Mesothelial cell of epicardium (in vitro differentiated cells): ENCODE measurements around the gene CHORDC1. TPM values are rescaled to one million over a fixed set of nuclear protein-coding genes. Genes with fewer than 3 reads are reported as not detected.
"Not testable (repeated sequence)": the region's sequence is repeated elsewhere in the genome, so short reads cannot be mapped to it uniquely, and the experiment has no call there.

Experiments used
- DNase-seq, 2 experiments: peaks; one replicate each; pipeline ENCODE4 v3.0.0; 2021; ENCODE audit warnings: low spot score in 2 of 2; ENCODE audit not compliant: unreplicated experiment in 2 of 2
- H3K27ac Mint-ChIP-seq: 2 replicates; pipeline ENCODE4 v1.8.0; 2021; ENCODE audit warnings: mixed read lengths
- H3K27me3 Mint-ChIP-seq: 2 replicates; pipeline ENCODE4 v1.8.0; 2021; ENCODE audit warnings: low read depth, mixed read lengths
- H3K36me3 Mint-ChIP-seq: 2 replicates; pipeline ENCODE4 v1.8.0; 2021; ENCODE audit warnings: mixed read lengths
- H3K4me1 Mint-ChIP-seq: 2 replicates; pipeline ENCODE4 v1.8.0; 2021; ENCODE audit warnings: mixed read lengths
- H3K4me3 Mint-ChIP-seq: 2 replicates; pipeline ENCODE4 v1.8.0; 2021; ENCODE audit warnings: mild to moderate bottlenecking, moderate library complexity, mixed read lengths
- H3K9me3 Mint-ChIP-seq: 2 replicates; pipeline ENCODE4 v1.8.0; 2021; ENCODE audit warnings: mixed read lengths
- total RNA-seq: library from RNA; stranded (reverse); gene quantifications from 3 replicates; pipeline ENCODE4 v1.2.1, GENCODE V29; 2021
- TF ChIP-seq, protein P1 (sequence below): fragments of 200-600 bp; sonication (generic); IDR thresholded peaks from one replicate; pipeline ENCODE4 v1.5.0; 2021; ENCODE audit warnings: antibody characterized with exemption; ENCODE audit not compliant: unreplicated experiment

The CHORDC1 gene
- total RNA-seq, 1 donor from 2014 or later, result 44.9 TPM

DNA sequence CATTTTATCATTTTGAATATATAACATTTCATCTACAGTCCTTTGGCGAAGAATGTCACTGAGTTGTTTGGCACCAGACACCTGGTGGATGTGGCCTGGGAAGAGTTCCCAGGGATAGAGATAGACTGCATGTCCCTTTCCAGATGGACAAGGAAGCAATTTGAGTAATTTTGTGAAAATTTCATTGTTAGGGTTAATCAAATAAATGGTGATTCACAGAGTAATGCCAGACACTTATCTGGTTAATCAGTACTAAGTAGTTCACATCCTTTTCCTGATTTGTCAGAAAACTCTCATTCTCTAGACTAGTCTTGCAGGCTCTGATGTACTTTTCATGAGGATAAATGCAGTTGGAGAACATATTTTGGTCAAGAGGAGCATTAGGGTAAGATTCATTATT, 46.8 kb downstream of the CHORDC1 start:
- TF ChIP-seq, protein P1, sequence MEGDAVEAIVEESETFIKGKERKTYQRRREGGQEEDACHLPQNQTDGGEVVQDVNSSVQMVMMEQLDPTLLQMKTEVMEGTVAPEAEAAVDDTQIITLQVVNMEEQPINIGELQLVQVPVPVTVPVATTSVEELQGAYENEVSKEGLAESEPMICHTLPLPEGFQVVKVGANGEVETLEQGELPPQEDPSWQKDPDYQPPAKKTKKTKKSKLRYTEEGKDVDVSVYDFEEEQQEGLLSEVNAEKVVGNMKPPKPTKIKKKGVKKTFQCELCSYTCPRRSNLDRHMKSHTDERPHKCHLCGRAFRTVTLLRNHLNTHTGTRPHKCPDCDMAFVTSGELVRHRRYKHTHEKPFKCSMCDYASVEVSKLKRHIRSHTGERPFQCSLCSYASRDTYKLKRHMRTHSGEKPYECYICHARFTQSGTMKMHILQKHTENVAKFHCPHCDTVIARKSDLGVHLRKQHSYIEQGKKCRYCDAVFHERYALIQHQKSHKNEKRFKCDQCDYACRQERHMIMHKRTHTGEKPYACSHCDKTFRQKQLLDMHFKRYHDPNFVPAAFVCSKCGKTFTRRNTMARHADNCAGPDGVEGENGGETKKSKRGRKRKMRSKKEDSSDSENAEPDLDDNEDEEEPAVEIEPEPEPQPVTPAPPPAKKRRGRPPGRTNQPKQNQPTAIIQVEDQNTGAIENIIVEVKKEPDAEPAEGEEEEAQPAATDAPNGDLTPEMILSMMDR, result no peak

DNA sequence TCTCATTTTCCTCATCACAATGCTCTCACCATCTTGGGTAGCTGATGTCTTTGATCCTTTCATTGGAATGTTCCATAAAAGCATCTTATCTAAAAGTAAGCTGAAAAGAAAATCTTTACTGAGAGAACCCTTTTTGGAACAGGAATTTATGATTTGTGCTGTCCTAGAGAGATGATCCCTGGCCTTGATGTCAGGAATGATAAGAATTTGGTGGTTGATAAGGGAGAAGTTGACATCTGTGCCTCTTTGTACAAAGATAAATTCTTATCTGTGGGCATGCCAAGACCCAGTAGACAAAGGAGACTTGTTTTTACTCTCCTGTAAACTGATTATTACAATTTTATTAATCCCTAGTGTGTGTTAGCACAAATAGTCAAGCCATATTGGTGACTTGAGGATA, 51.5 kb downstream of the CHORDC1 start:
- Mint-ChIP-seq H3K27ac (peak overlapping the region; percentile 52), H3K27me3 (no peaks in the 10 kb centered on the region), H3K4me1 (peaks cover 13% of the 10 kb centered on the region), H3K4me3 (no peak overlapping the region), H3K36me3 (peaks cover 9% of the 10 kb centered on the region), H3K9me3 (no peaks in the 10 kb centered on the region)
- TF ChIP-seq, protein P1, result no peak
- no peak for DNase-seq

More for the DNA sequence above, 46.8 kb downstream of the CHORDC1 start:
- Mint-ChIP-seq H3K27me3 (no peaks in the 10 kb centered on the region), H3K9me3 (no peaks in the 10 kb centered on the region), H3K27ac (no peak overlapping the region), H3K4me3 (no peak overlapping the region), H3K36me3 (peaks cover 15% of the 10 kb centered on the region), H3K4me1 (peaks cover 13% of the 10 kb centered on the region)
- DNase-seq, result no peak

- no peak overlapping the region for H3K4me3 Mint-ChIP-seq
These were observed 54.3 kb downstream of the CHORDC1 start for GRCh38 chr11:90168571-90168970.

DNA sequence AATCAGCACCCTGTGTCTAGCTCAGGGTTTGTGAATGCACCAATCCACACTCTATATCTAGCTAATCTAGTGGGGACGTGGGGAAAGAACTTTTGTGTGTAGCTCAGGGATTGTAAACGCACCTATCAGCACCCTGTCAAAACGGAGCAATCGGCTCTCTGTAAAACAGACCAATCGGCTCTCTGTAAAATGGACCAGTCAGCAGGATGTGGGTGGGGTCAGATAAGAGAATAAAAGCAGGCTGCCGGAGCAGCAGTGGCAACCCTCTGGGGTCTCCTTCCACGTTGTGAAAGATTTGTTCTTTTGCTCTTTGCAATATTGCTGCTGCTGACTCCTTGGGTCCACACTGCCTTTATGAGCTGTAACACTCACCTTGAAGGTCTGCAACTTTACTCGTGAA, 55.1 kb downstream of the CHORDC1 start:
- Mint-ChIP-seq H3K4me1 (peaks cover 13% of the 10 kb centered on the region), H3K36me3 (peaks cover 29% of the 10 kb centered on the region)
- not testable (repeated sequence) for H3K4me3 Mint-ChIP-seq, H3K9me3 Mint-ChIP-seq, H3K27me3 Mint-ChIP-seq, DNase-seq, H3K27ac Mint-ChIP-seq

More at GRCh38 chr11:90168571-90168970, 54.3 kb downstream of the CHORDC1 start:
- DNase-seq, result no peak
- H3K9me3 Mint-ChIP-seq, result peaks cover 6% of the 10 kb centered on the region
- H3K27ac Mint-ChIP-seq, result no peak overlapping the region
- H3K4me1 Mint-ChIP-seq, result peaks cover 13% of the 10 kb centered on the region
- no peaks in the 10 kb centered on the region for H3K27me3 Mint-ChIP-seq
- TF ChIP-seq, protein P1, result no peak
- peaks cover 26% of the 10 kb centered on the region for H3K36me3 Mint-ChIP-seq

GRCh38 chr11:90166982-90167573, 55.8 kb downstream of the CHORDC1 start:
- not testable (repeated sequence) for DNase-seq, H3K9me3 Mint-ChIP-seq, H3K27me3 Mint-ChIP-seq, H3K4me3 Mint-ChIP-seq, H3K27ac Mint-ChIP-seq
- Mint-ChIP-seq H3K4me1 (peaks cover 13% of the 10 kb centered on the region), H3K36me3 (peaks cover 29% of the 10 kb centered on the region)

Other genes with a start within 250 kb of the CHORDC1 start
- not detected in 3 replicates for gene TRIM49C, start 191.9 kb downstream of the CHORDC1 start, total RNA-seq
- gene UBTFL1, start 137.1 kb downstream of the CHORDC1 start, total RNA-seq, result not detected in 3 replicates
- 33.6 to 39.7 TPM (median 39.5 TPM) in 3 replicates for gene NAALAD2, start 88.4 kb downstream of the CHORDC1 start, total RNA-seq